ENCODE data around the gene MPPED1. TPM values are rescaled to one million over a fixed set of nuclear protein-coding genes. Genes with fewer than 3 reads are reported as not detected.

The MPPED1 gene
- polyA plus RNA-seq, 1 of the 3 experiments (the other 2 are of a cell fraction), result 0.03 TPM

DNA sequence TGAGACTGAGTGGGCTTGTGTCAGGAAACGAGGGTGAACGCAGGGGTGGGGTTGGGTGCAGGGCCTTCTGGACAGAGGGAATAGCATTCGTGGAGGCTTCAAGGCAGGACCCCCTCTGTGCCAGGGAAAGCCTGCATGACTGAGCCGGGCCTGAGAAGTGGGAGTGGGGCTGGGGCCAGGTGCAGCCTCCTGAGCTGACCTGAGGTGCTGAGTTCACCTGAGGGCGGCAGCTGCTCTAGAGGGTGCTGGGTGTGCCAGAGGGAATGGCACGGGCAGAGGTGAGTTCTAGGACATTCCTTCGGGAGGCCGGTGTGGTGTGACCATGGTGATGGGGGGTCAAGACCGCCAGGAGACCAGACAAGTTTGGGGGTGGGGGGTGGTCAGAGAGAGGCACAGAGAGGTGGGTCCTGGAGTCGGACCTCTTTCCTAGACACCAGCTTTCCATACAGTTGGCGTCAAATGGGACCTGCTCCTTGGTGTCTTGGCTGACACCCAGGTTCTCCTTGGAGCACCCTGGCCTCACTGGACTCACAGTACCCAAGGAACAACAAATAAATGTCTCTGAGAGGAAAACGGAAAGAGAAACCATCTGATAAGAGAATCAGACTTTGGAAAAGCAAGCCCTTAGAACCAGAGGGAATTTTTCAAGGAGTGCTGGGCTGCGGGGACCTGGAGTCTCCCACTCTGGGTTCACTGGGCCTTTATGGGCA is 7.7 kb downstream of the MPPED1 start:
- POLR2A ChIA-PET, result no interaction called here
- 52% methylated on average over 10 of the region's 13 CpGs for WGBS (ENCODE audit: low lambda C conversion rate)
- DNase-seq, result no peak

More for the DNA sequence above, 7.7 kb downstream of the MPPED1 start:
- Histone ChIP-seq H3K9ac (no peak overlapping the region), H2AFZ (ENCODE audit: low read depth) (no peak overlapping the region), H3K9me2 (no peaks in the 10 kb centered on the region), H4K20me1 (ENCODE audit: insufficient read depth) (no peaks in the 10 kb centered on the region), H3K27me3 (ENCODE audit: insufficient read depth) (no peaks in the 10 kb centered on the region), H3K4me3 (ENCODE audit: low read depth in 2 of 2, low read length in 1 of 2) (no peak overlapping the region), H3K36me3 (replicated peaks in 1 of 2; ENCODE audit: control insufficient read depth in 1 of 2, insufficient read depth in 2 of 2, low read length in 1 of 2) (no peaks in the 10 kb centered on the region), H3K79me2 (ENCODE audit: insufficient read depth) (no peaks in the 10 kb centered on the region), H3K27ac (ENCODE audit: low read depth in 2 of 2, low read length in 1 of 2) (no peak overlapping the region), H3K4me2 (no peak overlapping the region), H3K4me1 (ENCODE audit: control insufficient read depth in 1 of 2, insufficient read depth in 2 of 2, low read depth in 1 of 2, low read length in 1 of 2) (no peaks in the 10 kb centered on the region), H3F3A (replicated peaks; ENCODE audit: insufficient read depth) (no peaks in the 10 kb centered on the region), H3K9me3 (no peaks in the 10 kb centered on the region)
- CTCF ChIA-PET, result no interaction called here
- TF ChIP-seq EP300 (IDR thresholded peaks at IDR 0.05; ENCODE audit: borderline replicate concordance in 1 of 2, low read depth in 1 of 2, low read length in 1 of 2), result no peak
- TF ChIP-seq RFX5 (IDR thresholded peaks at IDR 0.05; ENCODE audit: low read length), result no peak
- TF ChIP-seq, protein P1, sequence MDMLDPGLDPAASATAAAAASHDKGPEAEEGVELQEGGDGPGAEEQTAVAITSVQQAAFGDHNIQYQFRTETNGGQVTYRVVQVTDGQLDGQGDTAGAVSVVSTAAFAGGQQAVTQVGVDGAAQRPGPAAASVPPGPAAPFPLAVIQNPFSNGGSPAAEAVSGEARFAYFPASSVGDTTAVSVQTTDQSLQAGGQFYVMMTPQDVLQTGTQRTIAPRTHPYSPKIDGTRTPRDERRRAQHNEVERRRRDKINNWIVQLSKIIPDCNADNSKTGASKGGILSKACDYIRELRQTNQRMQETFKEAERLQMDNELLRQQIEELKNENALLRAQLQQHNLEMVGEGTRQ (IDR thresholded peaks at IDR 0.05; ENCODE audit: borderline replicate concordance, low read depth, low read length), result no peak
- no peak for TF ChIP-seq CHD2 (IDR thresholded peaks at IDR 0.05; ENCODE audit: low read length, partially characterized antibody)
- no peak for TF ChIP-seq TEAD4 (IDR thresholded peaks at IDR 0.05; ENCODE audit: borderline replicate concordance, insufficient read depth)
- TF ChIP-seq FOSL2 (IDR thresholded peaks at IDR 0.05; ENCODE audit: borderline replicate concordance, low read depth), result no peak
- TF ChIP-seq GATA2 (CRISPR knock-in tag; IDR thresholded peaks at IDR 0.05), result no peak
- no peak for TF ChIP-seq YY1 (IDR thresholded peaks at IDR 0.05; ENCODE audit: low read depth)
- TF ChIP-seq SMC3 (IDR thresholded peaks at IDR 0.05; ENCODE audit: low read depth, low read length), result no peak
- no peak for TF ChIP-seq ELF1 (IDR thresholded peaks at IDR 0.05)
- TF ChIP-seq, protein P2, sequence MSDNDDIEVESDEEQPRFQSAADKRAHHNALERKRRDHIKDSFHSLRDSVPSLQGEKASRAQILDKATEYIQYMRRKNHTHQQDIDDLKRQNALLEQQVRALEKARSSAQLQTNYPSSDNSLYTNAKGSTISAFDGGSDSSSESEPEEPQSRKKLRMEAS (IDR thresholded peaks at IDR 0.05; ENCODE audit: low read depth), result no peak
- TF ChIP-seq, protein P3, sequence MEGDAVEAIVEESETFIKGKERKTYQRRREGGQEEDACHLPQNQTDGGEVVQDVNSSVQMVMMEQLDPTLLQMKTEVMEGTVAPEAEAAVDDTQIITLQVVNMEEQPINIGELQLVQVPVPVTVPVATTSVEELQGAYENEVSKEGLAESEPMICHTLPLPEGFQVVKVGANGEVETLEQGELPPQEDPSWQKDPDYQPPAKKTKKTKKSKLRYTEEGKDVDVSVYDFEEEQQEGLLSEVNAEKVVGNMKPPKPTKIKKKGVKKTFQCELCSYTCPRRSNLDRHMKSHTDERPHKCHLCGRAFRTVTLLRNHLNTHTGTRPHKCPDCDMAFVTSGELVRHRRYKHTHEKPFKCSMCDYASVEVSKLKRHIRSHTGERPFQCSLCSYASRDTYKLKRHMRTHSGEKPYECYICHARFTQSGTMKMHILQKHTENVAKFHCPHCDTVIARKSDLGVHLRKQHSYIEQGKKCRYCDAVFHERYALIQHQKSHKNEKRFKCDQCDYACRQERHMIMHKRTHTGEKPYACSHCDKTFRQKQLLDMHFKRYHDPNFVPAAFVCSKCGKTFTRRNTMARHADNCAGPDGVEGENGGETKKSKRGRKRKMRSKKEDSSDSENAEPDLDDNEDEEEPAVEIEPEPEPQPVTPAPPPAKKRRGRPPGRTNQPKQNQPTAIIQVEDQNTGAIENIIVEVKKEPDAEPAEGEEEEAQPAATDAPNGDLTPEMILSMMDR (IDR thresholded peaks at IDR 0.05), result no peak
- TF ChIP-seq JUND (IDR thresholded peaks at IDR 0.05), result no peak
- TF ChIP-seq, protein P4, sequence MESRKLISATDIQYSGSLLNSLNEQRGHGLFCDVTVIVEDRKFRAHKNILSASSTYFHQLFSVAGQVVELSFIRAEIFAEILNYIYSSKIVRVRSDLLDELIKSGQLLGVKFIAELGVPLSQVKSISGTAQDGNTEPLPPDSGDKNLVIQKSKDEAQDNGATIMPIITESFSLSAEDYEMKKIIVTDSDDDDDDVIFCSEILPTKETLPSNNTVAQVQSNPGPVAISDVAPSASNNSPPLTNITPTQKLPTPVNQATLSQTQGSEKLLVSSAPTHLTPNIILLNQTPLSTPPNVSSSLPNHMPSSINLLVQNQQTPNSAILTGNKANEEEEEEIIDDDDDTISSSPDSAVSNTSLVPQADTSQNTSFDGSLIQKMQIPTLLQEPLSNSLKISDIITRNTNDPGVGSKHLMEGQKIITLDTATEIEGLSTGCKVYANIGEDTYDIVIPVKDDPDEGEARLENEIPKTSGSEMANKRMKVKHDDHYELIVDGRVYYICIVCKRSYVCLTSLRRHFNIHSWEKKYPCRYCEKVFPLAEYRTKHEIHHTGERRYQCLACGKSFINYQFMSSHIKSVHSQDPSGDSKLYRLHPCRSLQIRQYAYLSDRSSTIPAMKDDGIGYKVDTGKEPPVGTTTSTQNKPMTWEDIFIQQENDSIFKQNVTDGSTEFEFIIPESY (IDR thresholded peaks at IDR 0.05; ENCODE audit: borderline replicate concordance, low read depth), result no peak
- TF ChIP-seq SIN3A (IDR thresholded peaks at IDR 0.05; ENCODE audit: borderline replicate concordance, low read depth, low read length), result no peak
